B cell (primary cell): Measurements from ENCODE around the gene TNFRSF13B.

Source experiments
- CTCF ChIP-seq: fragments of 200-600 bp; IDR thresholded peaks from one replicate; pipeline ENCODE4 v1.8.0; 2022; ENCODE audit warnings: antibody characterized with exemption, mild to moderate bottlenecking
- EZH2 ChIP-seq: IDR thresholded peaks from 2 replicates; pipeline ENCODE4 v1.6.1; 2012; ENCODE audit warnings: borderline replicate concordance, low read depth, mild to moderate bottlenecking, moderate library complexity, low read length; ENCODE audit not compliant: insufficient read depth, poor library complexity, severe bottlenecking

GRCh38 chr17:16938031-16938430, 33.9 kb downstream of the TNFRSF13B start:
- no peak for TF ChIP-seq CTCF
- TF ChIP-seq EZH2, result no peak
